GM10248 (cell line): Measurements from ENCODE around the gene ACSS2.

Experiments used
- CTCF ChIA-PET: fragments of 300-600 bp; sonication (Branson Sonifier 250); formaldehyde crosslinking; extraction: SDS; loops from one replicate; lab custom pipeline; 2021; ENCODE audit warnings: antibody characterized with exemption; lab: Yijun Ruan, JAX
- POLR2A ChIA-PET: fragments of 350-650 bp; sonication (Branson Sonifier 250); formaldehyde crosslinking; extraction: SDS; loops from one replicate; lab custom pipeline; 2020; ENCODE audit warnings: antibody characterized with exemption; lab: Yijun Ruan, JAX
- DNase-seq: peaks from one replicate; pipeline ENCODE4 v3.0.0; 2012; ENCODE audit errors: extremely low spot score
- CTCF ChIP-seq: IDR thresholded peaks from 2 replicates; pipeline ENCODE4 v1.5.1; 2012; ENCODE audit warnings: mild to moderate bottlenecking, low read depth; ENCODE audit errors: extremely low read depth, missing control alignments, control extremely low read depth

ACSS2 gene

DNA sequence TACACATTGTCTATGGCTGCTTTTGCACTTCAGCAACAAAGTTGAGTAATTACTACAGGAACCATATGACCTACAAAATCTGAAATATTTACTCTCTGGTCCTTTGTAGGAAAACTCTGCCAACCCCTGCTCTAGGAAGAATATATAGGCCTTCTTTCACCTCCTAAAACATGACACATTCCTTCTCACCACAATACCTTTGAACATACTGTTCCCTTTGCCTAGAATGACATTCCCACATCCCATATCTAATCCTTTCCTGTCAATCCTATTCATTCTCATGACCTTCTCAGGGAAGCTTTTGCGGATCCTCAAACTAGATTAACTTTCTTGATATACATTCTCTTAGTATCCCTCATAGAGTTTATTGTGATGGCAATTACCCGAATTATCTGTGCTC is 33.0 kb upstream of the ACSS2 start:
- POLR2A ChIA-PET: no interaction called here
- CTCF ChIA-PET: no interaction called here
- DNase-seq: no peak
- TF ChIP-seq CTCF: no peak

DNA sequence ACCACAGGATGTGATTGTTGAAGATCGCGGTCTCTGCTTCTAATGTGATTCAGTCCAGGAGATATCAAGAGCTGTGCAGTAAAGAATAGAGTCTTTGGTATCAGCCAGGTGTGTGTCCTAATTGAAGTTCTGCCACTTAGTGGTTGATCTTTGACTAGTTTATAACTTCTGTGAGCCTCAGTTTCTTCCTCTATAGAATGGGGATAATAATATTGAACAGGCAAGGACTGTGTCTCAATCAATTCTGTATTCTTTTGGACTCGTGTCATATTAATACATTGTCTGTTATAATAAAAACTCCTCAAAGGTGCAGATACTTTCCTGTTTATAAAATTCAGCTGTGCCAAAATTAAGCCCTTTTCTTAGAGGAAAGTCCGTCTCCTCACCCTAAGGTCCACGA is 27.8 kb upstream of the ACSS2 start:
- POLR2A ChIA-PET: no interaction called here
- DNase-seq: no peak
- no peak for TF ChIP-seq CTCF
- CTCF ChIA-PET: interaction anchor here (1.1 to 1.8 kb wide), 6 partner anchors 10 to 359 kb away, joined by 3 to 5 read pairs (median 3); no protein-coding TSS in a partner anchor

DNA sequence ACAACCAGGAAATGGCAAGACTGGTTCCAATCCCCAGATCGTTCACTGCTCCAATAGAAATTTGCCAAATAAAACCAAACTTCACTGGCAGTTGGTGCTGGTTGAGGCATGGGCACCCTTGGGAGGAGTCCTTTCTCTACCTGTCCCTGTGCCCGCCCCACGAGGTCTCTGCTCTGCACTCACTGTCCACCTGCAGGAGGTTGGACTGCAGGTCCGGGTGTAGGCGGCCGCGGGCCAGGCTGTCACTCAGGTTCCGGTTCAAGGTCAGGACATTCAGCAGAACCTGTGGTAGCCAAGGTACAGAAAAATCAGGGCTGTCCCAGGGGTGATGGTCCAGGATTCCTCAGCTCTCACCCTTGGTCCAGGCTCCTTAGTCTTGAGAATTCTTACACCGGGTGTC is 26.6 kb upstream of the ACSS2 start:
- ChIA-PET CTCF (interaction anchor here (1.2 kb wide), 1 partner anchor 26 kb away, joined by 3 read pairs; the partner anchor contains the start of gene ACSS2), POLR2A (no interaction called here)
- TF ChIP-seq CTCF: no peak
- DNase-seq: no peak

GRCh38 chr20:34850969-34851368 is 25.4 kb upstream of the ACSS2 start:
- ChIA-PET CTCF (interaction anchor here (1.2 kb wide), 1 partner anchor 25 kb away, joined by 3 read pairs; the partner anchor contains the start of gene ACSS2), POLR2A (no interaction called here)
- DNase-seq: no peak
- no peak for TF ChIP-seq CTCF

- DNase-seq: no peak
- ChIA-PET CTCF (interaction anchor here (0.8 to 1.2 kb wide), 2 partner anchors 13 to 20 kb away, joined by 3 read pairs; partner anchors contain the start of gene GGT7), POLR2A (no interaction called here)
- TF ChIP-seq CTCF: no peak
These were observed 24.1 kb upstream of the ACSS2 start for GRCh38 chr20:34852298-34852697.

GRCh38 chr20:34859367-34859766 is 17.0 kb upstream of the ACSS2 start:
- CTCF ChIA-PET: no interaction called here
- no peak for DNase-seq
- POLR2A ChIA-PET: no interaction called here
- no peak for TF ChIP-seq CTCF
